NCI-H345 treated with DMSO at 0.1 percent for 48 hours (cell line): ENCODE data around the gene ALK.

Source experiments
- DNase-seq: peaks from one replicate; lab custom pipeline; 2025; ENCODE audit not compliant: unreplicated experiment; lab: John Stamatoyannopoulos, UW

Gene ALK

DNA sequence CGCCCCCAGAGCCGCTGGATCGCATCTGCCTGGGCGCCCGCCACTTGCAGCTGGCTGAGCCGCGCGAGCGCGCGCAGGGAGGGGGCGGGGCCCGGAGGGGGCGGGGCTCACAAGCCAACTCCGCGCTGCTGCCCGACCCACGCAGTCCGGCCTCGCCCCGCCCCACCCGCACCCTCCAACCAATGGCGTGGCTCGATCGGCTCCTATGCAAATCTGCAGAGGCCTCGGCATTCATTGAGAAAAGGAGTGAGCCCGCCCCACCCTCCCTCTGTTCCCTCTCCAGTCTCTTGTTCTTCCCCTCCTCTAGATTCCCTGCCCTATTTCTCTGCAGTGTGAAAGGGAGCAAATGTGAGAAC is at the start of gene ALK:
TSS of gene ALK (minus strand) at position 27 of the 356 bp plus-strand sequence. CDS start 927 bp downstream, outside the sequence.
- peak; percentile 92 for DNase-seq

GRCh38 chr2:29966266-29966665 is 44.9 kb upstream of the ALK start:
- no peak for DNase-seq

GRCh38 chr2:29963972-29964570 is 42.7 kb upstream of the ALK start:
- DNase-seq: no peak

DNA sequence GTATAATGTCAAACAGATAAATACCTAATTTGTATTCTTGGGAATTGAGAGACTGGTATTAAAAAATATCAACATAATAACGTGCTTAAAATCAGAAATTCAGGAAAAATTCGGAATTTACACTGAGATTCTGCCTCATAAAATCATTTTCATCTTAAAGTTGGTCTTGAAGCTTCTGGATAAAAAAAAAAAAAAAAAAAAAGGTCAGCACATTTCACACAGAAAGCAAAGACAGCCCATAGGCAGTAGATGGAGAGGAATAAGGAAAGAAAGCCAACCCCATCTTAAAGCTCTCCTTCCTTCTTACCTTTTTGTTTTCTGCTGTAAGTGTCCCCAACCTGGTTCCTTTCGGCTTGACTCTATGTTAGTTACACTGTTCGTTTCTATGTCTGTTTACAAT is 41.5 kb upstream of the ALK start:
- no peak for DNase-seq

- no peak for DNase-seq
Measured at GRCh38 chr2:29954316-29954715, 32.9 kb upstream of the ALK start.

DNA sequence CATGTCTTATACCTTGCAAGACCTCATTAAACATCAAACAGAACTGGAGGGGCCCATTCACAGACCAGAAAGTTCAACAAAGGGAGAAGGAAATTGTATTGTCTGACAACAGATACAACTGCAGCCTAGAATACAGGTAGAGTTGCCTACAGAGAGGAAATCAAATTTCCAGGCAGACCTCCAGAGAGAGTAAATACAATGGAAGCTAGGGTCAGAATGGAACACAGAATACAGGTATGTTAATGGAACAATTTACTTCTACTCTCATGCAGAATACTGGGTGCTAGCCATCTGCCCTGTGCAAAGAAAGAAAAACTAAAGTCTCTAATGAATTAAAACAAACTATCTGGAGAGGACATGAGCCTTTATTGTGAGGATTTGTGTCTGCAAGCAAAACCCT is 31.6 kb upstream of the ALK start:
- no peak for DNase-seq

- no peak for DNase-seq
Measured at GRCh38 chr2:29951576-29951975, 30.2 kb upstream of the ALK start.

- DNase-seq: no peak
Measured at GRCh38 chr2:29950481-29950880, 29.1 kb upstream of the ALK start.

GRCh38 chr2:29949042-29949441 is 27.7 kb upstream of the ALK start:
- DNase-seq: no peak

- DNase-seq: no peak
Measured at GRCh38 chr2:29946505-29946904, 25.1 kb upstream of the ALK start.

GRCh38 chr2:29942711-29943110 is 21.3 kb upstream of the ALK start:
- no peak for DNase-seq

DNA sequence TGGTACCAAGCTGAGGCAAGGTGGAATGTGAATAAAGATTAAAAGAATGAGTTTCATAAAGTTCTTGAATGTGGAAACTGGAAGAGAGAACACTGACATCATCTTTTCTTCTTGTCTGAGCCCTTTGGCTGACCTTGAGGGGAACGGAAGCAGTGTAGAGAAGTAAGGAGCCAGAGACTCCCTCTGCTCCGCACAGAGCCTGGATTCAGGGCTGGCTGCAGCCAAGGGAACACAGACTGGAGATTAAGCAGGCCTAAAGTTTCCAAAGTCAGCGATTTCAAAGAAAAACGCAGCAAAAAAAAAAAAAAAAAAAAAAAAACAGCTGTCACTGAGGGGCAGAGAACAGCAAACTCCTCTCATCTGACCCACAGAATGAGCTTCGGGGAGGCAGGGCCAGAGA is 19.3 kb upstream of the ALK start:
- no peak for DNase-seq

- DNase-seq: no peak
Measured at GRCh38 chr2:29936020-29936419, 14.6 kb upstream of the ALK start.

- no peak for DNase-seq
Measured at GRCh38 chr2:29931818-29932217, 10.4 kb upstream of the ALK start.

DNA sequence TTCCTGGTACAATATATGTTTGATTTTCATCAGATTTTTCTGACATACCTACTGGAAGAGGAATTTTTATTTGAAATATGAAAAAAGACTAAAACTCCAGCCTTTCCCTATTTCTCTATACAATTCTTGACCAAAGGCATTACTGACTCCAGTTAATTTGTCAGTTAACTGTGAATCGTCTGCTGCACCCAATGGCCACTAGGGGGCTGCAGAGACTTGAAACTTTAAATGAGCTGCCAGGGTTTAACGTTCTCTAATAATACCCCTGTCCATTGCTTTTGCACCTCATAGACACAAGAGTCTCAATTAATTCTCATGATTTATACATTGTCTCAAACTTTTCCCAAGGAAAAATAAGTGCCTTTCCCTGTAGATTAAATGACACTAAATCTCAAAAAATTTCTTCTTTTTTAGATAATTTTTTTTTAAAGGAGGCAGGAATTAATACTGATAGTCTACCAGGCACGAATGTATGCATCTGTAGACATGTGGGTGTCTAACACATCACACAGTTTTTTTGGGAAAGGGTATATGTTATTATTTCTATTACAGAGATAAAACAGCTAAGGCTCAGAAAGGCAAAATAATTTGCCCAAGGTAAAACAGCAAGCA is 1.8 kb upstream of the ALK start:
- DNase-seq: peak; percentile 77

- no peak for DNase-seq
Measured at GRCh38 chr2:29922605-29923004, 1.2 kb upstream of the ALK start.

GRCh38 chr2:29920631-29921559 is 491 bp downstream of the ALK start:
- peak; percentile 74 for DNase-seq

DNA sequence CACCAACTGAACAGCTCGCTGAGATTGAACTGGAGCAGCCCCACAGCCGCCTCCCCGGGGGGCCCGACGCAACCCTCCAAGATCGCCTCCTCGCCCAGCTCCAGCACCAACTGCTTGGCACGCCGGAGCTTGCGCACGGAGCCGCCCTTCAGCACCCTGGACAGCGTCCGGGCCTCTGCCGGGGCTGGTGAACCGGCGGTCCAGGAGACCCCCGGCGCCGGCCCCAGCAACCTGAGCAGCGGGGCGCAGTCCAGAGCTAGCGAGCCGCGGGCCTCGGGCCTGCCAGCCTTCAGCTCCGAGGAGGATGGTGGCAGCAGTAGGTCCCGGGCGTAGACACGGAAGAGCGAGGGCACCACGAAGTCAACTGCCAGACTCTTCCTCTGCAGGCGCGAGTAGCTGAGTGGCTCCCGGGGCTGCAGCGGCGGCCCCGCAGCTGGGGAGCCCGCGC is 1.2 kb downstream of the ALK start:
- no peak for DNase-seq

DNA sequence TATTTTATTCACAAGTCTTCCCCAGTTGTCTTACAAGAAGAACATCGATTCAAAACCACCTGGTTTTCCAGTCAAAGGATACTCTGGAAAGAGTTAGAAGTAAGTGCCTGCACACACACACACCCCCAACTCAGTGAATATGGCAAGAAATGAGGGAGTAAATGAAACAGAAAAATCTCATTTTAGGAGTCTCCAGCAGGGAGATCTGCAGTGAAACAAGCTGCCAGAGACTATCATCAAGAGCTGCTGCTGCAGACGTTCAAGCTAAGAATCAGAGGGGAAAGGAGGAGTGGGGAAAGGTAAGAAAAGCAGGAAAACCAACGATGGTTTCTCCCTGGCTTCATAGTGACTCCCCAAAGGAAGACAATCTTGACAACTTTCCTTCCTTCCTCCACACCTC is 2.4 kb downstream of the ALK start:
- no peak for DNase-seq

- DNase-seq: no peak
Measured at GRCh38 chr2:29917781-29918180, 3.6 kb downstream of the ALK start.

DNA sequence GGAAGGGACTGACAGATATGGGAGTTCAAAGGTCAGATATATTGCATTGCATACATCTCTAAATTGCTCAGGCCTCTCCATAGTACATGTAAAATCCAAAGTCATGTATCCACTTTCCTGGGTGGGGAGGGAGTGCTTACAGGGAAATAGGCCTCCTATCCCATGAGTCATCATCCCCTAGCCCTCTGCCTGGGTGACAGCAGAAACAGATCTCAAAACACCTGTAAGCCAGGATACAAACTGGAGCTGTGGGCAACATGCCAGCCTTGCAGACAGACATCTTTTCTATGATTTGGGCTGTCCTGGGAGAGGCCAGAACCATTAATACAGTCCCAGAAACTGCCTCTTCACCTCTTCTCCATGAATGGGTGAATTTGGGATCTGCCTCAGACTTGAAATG is 4.8 kb downstream of the ALK start:
- DNase-seq: no peak

DNA sequence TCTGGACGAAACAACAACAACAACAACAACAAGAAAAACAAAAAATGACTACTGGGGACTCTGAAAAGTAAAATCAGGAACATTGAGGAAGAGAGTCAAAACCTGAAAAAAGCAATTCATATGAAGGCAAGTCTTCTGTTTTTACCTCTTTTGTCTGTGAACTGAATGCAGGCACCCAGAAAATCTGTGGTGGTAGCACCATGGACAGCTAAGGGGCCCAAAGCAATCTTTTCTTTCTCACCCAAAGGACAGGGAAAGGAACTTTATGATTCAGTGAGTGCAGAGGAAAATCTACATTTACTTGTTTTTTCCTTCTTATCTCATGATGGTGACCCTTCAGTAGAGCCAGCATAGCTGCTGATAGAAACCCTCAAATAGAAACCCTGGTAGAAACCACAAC is 10.4 kb downstream of the ALK start:
- DNase-seq: no peak
